ENCODE results near the gene BTK. TPM values are rescaled to one million over a fixed set of nuclear protein-coding genes. Genes with fewer than 3 reads are reported as not detected.

The BTK gene
- total RNA-seq, 2 experiments from 2014 or later = 0.42 to 0.49 TPM

DNA sequence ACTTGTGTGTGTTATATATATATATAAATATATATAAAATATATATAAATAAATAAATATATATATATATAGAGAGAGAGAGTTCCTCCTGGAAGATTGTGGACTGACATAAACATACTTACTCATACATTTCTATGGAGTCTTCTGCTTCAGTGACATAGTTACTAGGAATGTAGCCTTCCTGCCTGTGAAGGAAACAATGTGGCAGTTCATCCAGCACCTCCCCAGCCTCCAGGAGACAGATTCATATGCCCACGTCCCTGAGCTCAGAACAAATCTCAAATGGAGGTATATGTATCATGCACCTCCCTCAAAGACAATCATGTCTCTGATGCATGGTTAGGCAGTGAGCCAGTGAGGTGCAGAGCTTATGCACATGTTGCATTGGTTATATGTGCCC is 26.0 kb downstream of the BTK start:
- H3K36me3 ChIP-seq (ENCODE audit: insufficient read depth, low read length) = no peaks in the 10 kb centered on the region
- no peaks in the 10 kb centered on the region for H3K4me1 Mint-ChIP-seq (ENCODE audit: low read depth)
- H3K4me3 ChIP-seq (ENCODE audit: low read length) = no peak overlapping the region
- H3K27me3 ChIP-seq (ENCODE audit: control insufficient read depth in 1 of 2, insufficient read depth in 2 of 2, low read length in 2 of 2) = no peaks in the 10 kb centered on the region
- no peak overlapping the region for H3K27ac Mint-ChIP-seq
- no peak for TF ChIP-seq CTCF (IDR thresholded peaks at IDR 0.05)
- ChIA-PET CTCF (no interaction called here), POLR2A (no interaction called here)
- no peak overlapping the region for H3K27ac ChIP-seq (ENCODE audit: low read depth in 1 of 2, low read length in 2 of 2)
- H3K27me3 Mint-ChIP-seq = peaks cover 4% of the 10 kb centered on the region
- no peak overlapping the region for H3K4me3 Mint-ChIP-seq
- DNase-seq (no peak), ATAC-seq (ENCODE audit: poor library complexity) (no peak)
- no peaks in the 10 kb centered on the region for H3K9me3 Mint-ChIP-seq
- H3K9me3 ChIP-seq (ENCODE audit: control insufficient read depth in 1 of 2, insufficient read depth in 1 of 2, low read length in 2 of 2) = no peaks in the 10 kb centered on the region
- intact Hi-C loops (cut with DNase I, micrococcal nuclease) = loop anchor here in 1 of 2 experiments (10.0 kb wide), 1 partner anchor 545 kb away; no protein-coding TSS in a partner anchor
- H3K36me3 Mint-ChIP-seq (ENCODE audit: low read depth) = no peaks in the 10 kb centered on the region
- H3K4me1 ChIP-seq (ENCODE audit: insufficient read depth, low read length) = no peaks in the 10 kb centered on the region

DNA sequence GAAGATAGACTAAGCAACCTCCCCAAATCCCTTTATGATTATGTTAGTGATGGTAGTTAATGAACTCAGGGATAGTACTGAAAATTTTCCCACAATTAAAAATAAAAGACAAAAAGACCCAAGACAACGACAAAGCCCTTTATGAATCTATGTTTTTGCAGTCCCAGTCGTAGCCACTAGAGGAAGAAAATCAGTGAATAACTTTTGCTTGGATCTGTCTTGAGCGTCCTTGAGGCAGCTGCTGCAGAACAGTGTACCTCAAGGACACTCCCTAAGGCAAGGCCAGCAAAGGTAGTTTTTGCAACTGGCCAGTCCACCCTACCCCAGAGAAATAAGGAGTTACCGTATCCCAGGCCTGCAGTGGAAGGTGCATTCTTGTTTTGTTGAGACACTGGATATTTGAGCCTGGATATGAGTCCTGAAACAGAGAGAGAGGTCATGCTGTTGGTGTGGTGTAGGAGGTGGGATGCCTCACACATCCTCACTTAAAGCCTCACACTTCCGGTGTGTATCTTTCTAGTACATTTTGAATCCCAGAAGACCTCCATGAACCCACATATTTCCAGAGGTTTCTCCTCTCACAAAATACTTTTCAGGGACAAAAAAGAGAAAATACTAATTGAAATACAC is 28.7 kb downstream of the BTK start:
- intact Hi-C loops (cut with DNase I, micrococcal nuclease) = loop anchor here in 1 of 2 experiments (10.0 kb wide), 1 partner anchor 542 kb away; no protein-coding TSS in a partner anchor
- ChIA-PET POLR2A (no interaction called here), CTCF (no interaction called here)

GRCh38 chrX:101349193-101349562 is 36.8 kb downstream of the BTK start:
- DNase-seq (no peak), ATAC-seq (ENCODE audit: poor library complexity) (no peak)
- no peak for TF ChIP-seq CTCF (IDR thresholded peaks at IDR 0.05)
- Mint-ChIP-seq H3K4me1 (ENCODE audit: low read depth) (peaks cover 19% of the 10 kb centered on the region), H3K27ac (peak overlapping the region; percentile 88), H3K27me3 (no peaks in the 10 kb centered on the region), H3K4me3 (peak overlapping the region; percentile 92), H3K9me3 (no peaks in the 10 kb centered on the region), H3K36me3 (ENCODE audit: low read depth) (peaks cover 18% of the 10 kb centered on the region)
- POLR2A ChIA-PET = interaction anchor here (0.6 to 2.6 kb wide), 5 partner anchors 16 to 582 kb away, joined by 3 to 18 read pairs (median 3); partner anchors contain the start of genes CENPI, RPL36A and ZMAT1
- intact Hi-C loops (cut with DNase I, micrococcal nuclease) = loop anchor here (2.0 to 5.0 kb wide), 3 partner anchors 42 to 68 kb away; partner anchors contain the start of genes GLA (in 1 of the 2), HNRNPH2 (in 1 of the 2) and RPL36A (in 1 of the 2)
- CTCF ChIA-PET = interaction anchor here (5.0 kb wide), 1 partner anchor 41 kb away, joined by 26 read pairs; the partner anchor contains the start of gene RPL36A
- Histone ChIP-seq H3K36me3 (ENCODE audit: insufficient read depth, low read length) (no peaks in the 10 kb centered on the region), H3K4me1 (ENCODE audit: insufficient read depth, low read length) (peaks cover 15% of the 10 kb centered on the region), H3K27ac (ENCODE audit: low read depth in 1 of 2, low read length in 2 of 2) (peak overlapping the region; percentile 67 to 88), H3K9me3 (ENCODE audit: control insufficient read depth in 1 of 2, insufficient read depth in 1 of 2, low read length in 2 of 2) (no peaks in the 10 kb centered on the region), H3K4me3 (ENCODE audit: low read length) (peak overlapping the region; percentile 86), H3K27me3 (ENCODE audit: control insufficient read depth in 1 of 2, insufficient read depth in 2 of 2, low read length in 2 of 2) (no peaks in the 10 kb centered on the region)

More for the DNA sequence above, 28.7 kb downstream of the BTK start:
- Histone ChIP-seq H3K9me3 (ENCODE audit: control insufficient read depth in 1 of 2, insufficient read depth in 1 of 2, low read length in 2 of 2) (no peaks in the 10 kb centered on the region), H3K27me3 (ENCODE audit: control insufficient read depth in 1 of 2, insufficient read depth in 2 of 2, low read length in 2 of 2) (no peaks in the 10 kb centered on the region), H3K36me3 (ENCODE audit: insufficient read depth, low read length) (no peaks in the 10 kb centered on the region), H3K4me3 (ENCODE audit: low read length) (no peak overlapping the region), H3K27ac (ENCODE audit: low read depth in 1 of 2, low read length in 2 of 2) (no peak overlapping the region), H3K4me1 (ENCODE audit: insufficient read depth, low read length) (no peaks in the 10 kb centered on the region)
- Mint-ChIP-seq H3K9me3 (no peaks in the 10 kb centered on the region), H3K27me3 (peaks cover 4% of the 10 kb centered on the region), H3K36me3 (ENCODE audit: low read depth) (no peaks in the 10 kb centered on the region), H3K27ac (no peak overlapping the region), H3K4me1 (ENCODE audit: low read depth) (no peaks in the 10 kb centered on the region), H3K4me3 (no peak overlapping the region)
- ATAC-seq (ENCODE audit: poor library complexity) (no peak), DNase-seq (no peak)
- no peak for TF ChIP-seq CTCF (IDR thresholded peaks at IDR 0.05)

All from CD4-positive, alpha-beta T cell (primary cell).